GM21367 (cell line): Measurements from ENCODE around the gene P2RX4.
"Not testable (repeated sequence)": the region's sequence is repeated elsewhere in the genome, so short reads cannot be mapped to it uniquely, and the experiment has no call there.

Source experiments
- ATAC-seq: cut with Tn5 transposase; IDR thresholded peaks from one replicate; pipeline ENCODE4 v1.9.1; 2021; ENCODE audit not compliant: unreplicated experiment

The P2RX4 gene

GRCh38 chr12:121240484-121241101 is 30.7 kb downstream of the P2RX4 start:
- no peak for ATAC-seq

GRCh38 chr12:121241156-121241970 is 31.4 kb downstream of the P2RX4 start:
- no peak for ATAC-seq

GRCh38 chr12:121245031-121245430 is 35.1 kb downstream of the P2RX4 start:
- no peak for ATAC-seq

DNA sequence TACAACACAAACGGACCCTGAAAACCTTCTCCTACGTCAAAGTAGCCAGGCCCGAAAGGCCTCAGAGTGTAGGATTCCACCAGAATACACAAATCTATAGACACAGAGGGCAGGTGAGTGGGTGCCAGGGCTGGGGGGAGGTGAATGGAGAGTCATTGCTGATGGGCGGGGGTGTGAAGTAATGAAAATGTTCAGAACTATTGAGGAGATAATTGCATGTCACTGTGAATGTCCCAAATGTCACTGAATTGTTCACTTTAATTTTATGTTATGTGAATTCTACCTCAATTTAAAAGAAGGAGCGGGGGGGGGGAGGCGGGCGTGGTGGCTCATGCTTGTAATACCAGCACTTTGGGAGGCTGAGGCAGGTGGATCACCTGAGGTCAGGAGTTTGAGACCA is 36.0 kb downstream of the P2RX4 start:
- ATAC-seq, result no peak

GRCh38 chr12:121246893-121247557 is 37.1 kb downstream of the P2RX4 start:
- no peak for ATAC-seq

GRCh38 chr12:121248622-121249021 is 38.7 kb downstream of the P2RX4 start:
- ATAC-seq, result peak; percentile 69

GRCh38 chr12:121250359-121250758 is 40.4 kb downstream of the P2RX4 start:
- no peak for ATAC-seq

DNA sequence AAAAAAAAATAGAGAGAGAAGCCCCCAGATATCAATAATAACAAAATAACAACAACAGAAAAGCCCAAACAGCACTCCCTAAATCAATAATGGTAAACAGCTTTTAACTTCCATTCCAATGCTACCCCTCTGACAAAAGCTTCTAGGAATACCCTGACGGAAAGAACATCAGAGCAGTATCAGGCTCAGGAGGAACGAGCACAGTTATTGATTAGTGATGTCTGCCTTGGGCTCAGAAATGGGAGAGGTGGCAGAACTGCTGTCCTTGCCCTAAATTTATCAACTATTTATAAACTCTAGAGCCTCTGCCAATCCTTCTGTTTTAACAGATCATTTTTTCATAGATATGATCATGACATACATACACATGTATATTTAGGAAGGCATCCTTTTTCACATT is 41.9 kb downstream of the P2RX4 start:
- no peak for ATAC-seq

DNA sequence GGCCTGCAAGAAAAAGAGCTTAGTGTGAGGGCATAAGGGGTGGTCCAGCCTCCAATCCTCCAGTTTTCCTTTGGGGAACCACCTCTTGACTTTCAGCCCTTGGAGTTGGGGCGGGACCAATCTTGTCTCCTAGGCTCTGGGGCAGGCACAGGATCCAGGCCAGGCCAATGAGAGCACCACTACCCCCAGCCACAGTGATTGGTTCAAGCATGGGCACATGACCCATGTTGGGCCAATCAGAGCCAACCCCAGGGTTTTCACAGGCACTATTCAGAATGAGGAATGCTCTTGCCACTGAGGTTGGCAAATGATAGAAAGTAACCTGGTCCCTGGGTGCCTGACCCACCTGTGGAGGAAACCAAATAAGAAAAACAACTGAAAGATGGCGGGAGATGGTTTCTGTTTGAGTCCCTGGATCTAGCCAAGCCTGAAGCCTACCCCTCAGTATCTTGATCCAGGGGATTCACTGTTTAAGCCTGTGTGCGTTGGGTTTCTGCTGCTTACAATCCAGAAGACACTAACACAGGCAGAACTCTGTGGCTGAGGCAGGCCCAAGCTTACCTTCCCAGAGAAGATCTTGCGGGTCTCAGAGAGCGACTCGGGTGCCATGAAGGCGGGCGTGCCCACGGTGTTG is 42.9 kb downstream of the P2RX4 start:
- ATAC-seq, result no peak

DNA sequence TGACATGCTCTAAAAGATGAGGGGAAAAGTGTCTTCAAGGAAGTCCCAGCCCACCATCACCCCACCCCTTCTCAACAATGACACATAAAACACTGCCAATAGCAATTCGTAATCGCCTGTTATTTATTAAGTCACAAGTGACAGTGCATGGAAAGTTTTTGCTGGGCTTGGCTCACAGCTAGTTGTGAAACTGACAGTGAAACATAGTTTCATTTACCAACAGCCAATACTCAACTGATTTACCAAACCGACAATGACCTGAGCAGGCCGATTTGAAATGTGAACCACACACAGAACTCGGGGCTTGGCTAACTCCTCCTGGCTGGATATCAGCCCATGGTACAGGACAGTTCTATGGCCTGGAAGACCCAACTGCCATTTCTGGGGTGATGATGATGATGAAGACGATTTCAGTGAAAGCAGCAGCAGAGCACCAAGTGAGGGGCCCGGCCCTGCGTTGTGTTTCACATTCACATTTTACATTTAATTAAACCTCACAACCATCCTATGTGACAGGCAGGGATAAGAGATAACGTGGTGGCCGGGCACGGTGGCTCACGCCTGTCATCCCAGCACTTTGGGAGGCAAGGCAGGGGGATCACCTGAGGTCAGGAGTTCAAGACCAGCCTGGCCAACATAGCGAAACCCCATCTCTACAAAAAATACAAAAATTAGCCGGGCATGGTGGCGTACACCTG is 43.9 kb downstream of the P2RX4 start:
- no peak for ATAC-seq

DNA sequence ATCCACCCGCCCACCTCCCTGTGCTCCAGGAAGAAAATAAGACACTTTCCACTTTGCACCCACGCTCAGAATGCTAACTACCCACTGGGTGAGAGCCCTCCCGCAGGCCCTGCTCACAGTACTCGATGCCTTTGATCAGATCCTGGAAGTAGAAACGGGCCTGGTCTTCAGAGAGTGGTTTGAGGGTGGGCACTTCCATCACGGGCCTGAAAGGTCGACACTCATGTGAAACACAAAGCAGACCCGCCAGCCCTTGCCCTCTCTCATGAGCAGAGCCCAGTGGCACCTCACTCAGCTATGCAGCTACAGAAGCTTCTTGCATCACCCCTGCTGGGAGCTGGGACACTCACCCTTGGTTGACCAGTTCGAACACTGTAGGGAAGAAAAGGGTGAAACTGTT is 45.5 kb downstream of the P2RX4 start:
- ATAC-seq, result no peak

DNA sequence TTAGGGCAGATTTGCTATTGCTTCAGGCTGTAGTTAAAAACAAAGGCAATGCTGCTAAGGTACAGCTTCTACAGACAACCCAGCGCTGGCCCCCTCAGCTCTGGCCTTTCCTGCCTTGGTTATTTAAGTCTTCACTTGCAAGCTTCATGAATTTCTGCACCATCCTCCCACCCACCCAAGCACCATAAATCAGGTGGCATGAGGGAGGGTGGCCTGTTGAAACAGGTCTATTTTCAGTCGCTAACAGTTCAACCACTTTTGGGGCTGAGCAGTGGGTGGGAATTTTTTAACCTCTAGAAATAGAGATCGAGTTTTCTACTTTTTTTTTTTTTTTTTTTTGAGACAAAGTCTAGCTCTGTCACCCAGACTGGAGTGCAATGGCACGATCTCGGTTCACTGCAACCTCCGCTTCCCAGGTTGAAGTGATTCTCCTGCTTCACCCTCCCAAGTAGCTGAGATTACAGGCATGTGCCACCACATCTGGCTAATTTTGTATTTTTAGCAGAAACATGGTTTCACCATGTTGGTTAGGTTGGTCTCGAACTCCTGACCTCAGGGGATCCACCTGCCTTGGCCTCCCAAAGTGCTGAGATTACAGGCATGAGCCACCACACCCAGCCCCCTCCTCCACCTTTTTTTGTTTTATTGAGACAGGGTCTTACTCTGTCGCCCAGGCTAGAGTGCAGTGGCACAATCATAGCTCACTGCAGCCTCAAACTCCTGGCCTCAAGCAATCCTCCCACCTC is 47.9 kb downstream of the P2RX4 start:
- ATAC-seq, result not testable (repeated sequence)

- ATAC-seq, result no peak
Observed at GRCh38 chr12:121259074-121259473, 49.1 kb downstream of the P2RX4 start.

DNA sequence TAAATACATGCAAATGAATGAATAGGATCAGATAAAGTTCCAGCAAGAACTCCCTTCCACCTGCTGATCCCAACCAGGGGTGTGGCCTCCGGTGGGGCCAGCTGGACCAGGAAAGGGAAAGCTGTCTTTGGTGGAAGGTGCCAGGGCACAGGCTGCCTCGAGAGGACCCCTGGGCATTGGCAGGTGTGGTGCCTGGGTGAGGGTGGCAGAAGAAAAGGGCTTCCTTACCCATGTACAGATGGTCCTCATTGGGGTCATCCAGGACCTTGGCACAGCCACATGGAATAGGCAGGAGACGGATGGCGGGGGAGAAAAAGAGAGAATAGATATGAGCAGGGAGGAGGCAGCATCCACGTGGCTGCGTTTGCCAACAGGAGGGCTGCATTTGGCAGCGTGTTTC is 50.2 kb downstream of the P2RX4 start:
- ATAC-seq, result no peak

DNA sequence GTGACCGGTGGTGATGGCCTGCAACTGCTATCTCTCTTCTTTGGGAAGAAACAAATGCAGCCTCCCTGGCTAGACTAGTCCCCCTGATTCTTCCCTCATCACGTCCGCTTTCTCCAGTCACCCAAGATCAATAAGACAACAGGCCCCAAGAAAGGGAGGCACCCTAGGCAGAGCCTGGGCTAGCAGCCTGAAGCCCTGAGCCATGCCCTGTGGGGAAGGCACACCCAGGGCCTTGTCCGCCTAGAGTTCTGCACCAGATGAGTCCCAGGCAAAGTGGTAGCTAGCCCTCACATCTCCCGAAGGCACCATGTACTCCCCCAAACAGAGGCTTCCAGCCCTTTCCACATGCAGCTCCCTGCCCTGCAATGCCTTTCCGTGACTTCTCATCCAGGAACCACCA is 51.5 kb downstream of the P2RX4 start:
- no peak for ATAC-seq

DNA sequence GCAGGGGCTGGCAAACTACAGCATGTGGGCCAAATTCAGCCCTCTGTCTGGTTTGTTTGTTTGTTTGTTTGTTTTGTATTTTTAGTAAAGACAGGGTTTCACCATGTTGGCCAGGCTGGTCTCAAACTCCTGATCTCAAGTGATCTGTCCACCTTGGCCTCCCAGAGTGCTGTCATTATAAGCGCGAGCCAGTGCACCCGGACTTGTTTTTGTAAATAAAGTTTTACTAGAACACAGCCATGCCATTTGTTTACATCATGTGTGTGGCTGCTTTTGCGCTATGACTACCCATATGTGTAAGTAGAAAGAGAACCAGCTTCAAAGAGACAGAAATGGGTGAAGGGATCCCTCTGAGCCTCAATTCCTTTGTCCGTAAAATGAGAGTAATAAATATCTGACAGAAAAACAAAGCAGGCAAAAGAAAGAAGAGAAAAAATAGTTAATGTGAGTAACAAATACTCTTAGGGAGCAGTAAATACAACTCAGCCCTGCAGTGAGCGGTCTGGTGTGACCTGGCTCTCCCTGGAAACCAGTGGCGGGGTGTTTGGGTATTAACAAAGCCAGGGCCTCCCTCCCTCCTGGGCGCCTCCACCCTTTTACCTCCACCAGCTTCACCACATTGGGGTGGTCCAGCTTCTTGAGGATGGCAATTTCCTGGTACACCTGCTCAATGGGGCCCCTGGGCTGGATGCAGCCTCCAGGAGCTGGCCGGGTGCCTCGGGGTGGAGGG is 53.4 kb downstream of the P2RX4 start:
- no peak for ATAC-seq

DNA sequence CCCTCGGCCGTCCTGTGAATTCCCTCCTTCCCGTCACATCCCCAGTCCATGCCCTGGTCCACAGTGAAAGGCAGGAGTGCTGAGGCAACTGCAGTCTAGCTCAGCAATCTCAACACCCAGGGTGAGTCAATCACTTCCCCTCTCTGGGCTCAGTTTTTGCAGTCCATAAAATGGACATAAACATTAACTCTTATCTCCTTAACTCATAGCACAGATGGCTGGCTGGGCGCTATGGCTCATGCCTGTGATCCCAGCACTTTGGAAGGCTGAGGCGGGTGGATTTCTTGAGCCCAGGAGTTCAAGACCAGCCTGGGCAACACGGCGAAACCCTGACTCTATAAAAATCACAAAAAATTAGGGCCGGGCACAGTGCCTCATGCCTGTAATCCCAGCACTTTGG is 54.2 kb downstream of the P2RX4 start:
- no peak for ATAC-seq

GRCh38 chr12:121264951-121265515 is 55.1 kb downstream of the P2RX4 start:
- ATAC-seq, result no peak

DNA sequence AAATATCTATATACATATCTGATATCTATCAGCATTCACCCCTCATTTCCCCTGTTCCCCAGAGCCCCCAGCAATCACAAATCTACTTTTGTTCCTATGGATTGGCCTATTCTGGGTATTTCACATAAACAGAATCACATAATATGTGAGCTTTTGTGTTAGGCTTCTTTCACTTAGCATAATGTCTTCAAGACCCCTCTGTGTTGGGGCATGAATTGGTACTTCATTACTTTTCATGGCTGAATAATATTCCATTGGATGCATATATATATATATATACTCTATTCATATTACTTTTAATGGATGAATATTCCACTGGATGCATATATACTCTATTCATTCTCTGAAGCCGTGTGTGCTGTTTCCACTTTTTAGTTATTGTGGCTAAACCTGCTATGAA is 57.9 kb downstream of the P2RX4 start:
- ATAC-seq, result no peak
